HFFc6 (cell line): ENCODE measurements around the gene CPB1. TPM values are rescaled to one million over a fixed set of nuclear protein-coding genes. Genes with fewer than 3 reads are reported as not detected.

ENCODE experiments used
- DNase-seq: peaks from one replicate; pipeline ENCODE4 v3.0.0-alpha.2; 2018
- H3K27ac Mint-ChIP-seq: 2 replicates; pipeline ENCODE4 v1.8.0; 2020; ENCODE audit warnings: mild to moderate bottlenecking, mixed read lengths
- H3K27me3 Mint-ChIP-seq: 2 replicates; pipeline ENCODE4 v1.8.0; 2021; ENCODE audit warnings: mild to moderate bottlenecking, moderate library complexity, mixed read lengths; ENCODE audit not compliant: insufficient read depth
- H3K36me3 Mint-ChIP-seq: 2 replicates; pipeline ENCODE4 v1.8.0; 2021; ENCODE audit warnings: low read depth, mixed read lengths
- H3K4me1 Mint-ChIP-seq: 2 replicates; pipeline ENCODE4 v1.8.0; 2020; ENCODE audit warnings: low read depth, mixed read lengths
- H3K4me3 Mint-ChIP-seq: 2 replicates; pipeline ENCODE4 v1.8.0; 2020; ENCODE audit warnings: mild to moderate bottlenecking, moderate library complexity, mixed read lengths
- H3K9me3 Mint-ChIP-seq: 2 replicates; pipeline ENCODE4 v1.8.0; 2020; ENCODE audit warnings: mild to moderate bottlenecking, mixed read lengths
- CTCF ChIP-seq: fragments of 200-600 bp; sonication (generic); IDR thresholded peaks from 2 replicates; pipeline ENCODE4 v1.5.0; 2021; ENCODE audit warnings: antibody characterized with exemption, mild to moderate bottlenecking
- total RNA-seq, 6 experiments: library from RNA; stranded (reverse); fragmentation: NEBNext Ultra II Directional; extraction: Animal tissue kit (Norgen Biotek cat#: 25700); gene quantifications; 2 replicates in 1 of 6; 3 replicates in 5 of 6; pipeline ENCODE4 v1.2.3, GENCODE V29; 2021

The CPB1 gene
- total RNA-seq, 6 experiments from 2014 or later, result not detected

- Mint-ChIP-seq H3K9me3 (no peaks in the 10 kb centered on the region), H3K4me3 (no peak overlapping the region), H3K27ac (no peak overlapping the region), H3K36me3 (0 out of 2 replicates have a peak, but pooled peaks cover 4% of the 10 kb centered on the region), H3K27me3 (peaks cover 5% of the 10 kb centered on the region), H3K4me1 (no peaks in the 10 kb centered on the region)
- no peak for TF ChIP-seq CTCF
- DNase-seq, result no peak
Measured at GRCh38 chr3:148820361-148821245, 7.0 kb upstream of the CPB1 start.

- DNase-seq, result no peak
- no peak for TF ChIP-seq CTCF
- Mint-ChIP-seq H3K9me3 (no peaks in the 10 kb centered on the region), H3K4me3 (no peak overlapping the region), H3K27ac (no peak overlapping the region), H3K27me3 (peaks cover 3% of the 10 kb centered on the region), H3K4me1 (no peaks in the 10 kb centered on the region), H3K36me3 (0 out of 2 replicates have a peak, but pooled peaks cover 4% of the 10 kb centered on the region)
Measured at GRCh38 chr3:148823026-148823425, 4.6 kb upstream of the CPB1 start.

- peaks cover 6% of the 10 kb centered on the region for H3K27me3 Mint-ChIP-seq
Measured at GRCh38 chr3:148825476-148825875, 2.1 kb upstream of the CPB1 start.

GRCh38 chr3:148828136-148828690 is 602 bp downstream of the CPB1 start:
- Mint-ChIP-seq H3K27me3 (peaks cover 8% of the 10 kb centered on the region), H3K36me3 (no peaks in the 10 kb centered on the region), H3K4me1 (no peaks in the 10 kb centered on the region), H3K4me3 (no peak overlapping the region), H3K9me3 (no peaks in the 10 kb centered on the region), H3K27ac (no peak overlapping the region)
- no peak for DNase-seq
- no peak for TF ChIP-seq CTCF

More at GRCh38 chr3:148825476-148825875, 2.1 kb upstream of the CPB1 start:
- Mint-ChIP-seq H3K27ac (no peak overlapping the region), H3K9me3 (no peaks in the 10 kb centered on the region), H3K4me3 (no peak overlapping the region; the same call in 1 of the 2 replicates), H3K4me1 (no peaks in the 10 kb centered on the region), H3K36me3 (0 out of 2 replicates have a peak, but pooled peaks cover 4% of the 10 kb centered on the region)
- no peak for DNase-seq
- TF ChIP-seq CTCF, result no peak

- no peak for TF ChIP-seq CTCF
- no peak overlapping the region for H3K27ac Mint-ChIP-seq
- no peaks in the 10 kb centered on the region for H3K4me1 Mint-ChIP-seq
- H3K27me3 Mint-ChIP-seq, result peaks cover 8% of the 10 kb centered on the region
- no peaks in the 10 kb centered on the region for H3K36me3 Mint-ChIP-seq
- H3K4me3 Mint-ChIP-seq, result no peak overlapping the region
- DNase-seq, result no peak
- no peaks in the 10 kb centered on the region for H3K9me3 Mint-ChIP-seq
Measured at GRCh38 chr3:148829926-148830325, 2.3 kb downstream of the CPB1 start.
